ENCODE results near the gene SHISA6.

Gene SHISA6

DNA sequence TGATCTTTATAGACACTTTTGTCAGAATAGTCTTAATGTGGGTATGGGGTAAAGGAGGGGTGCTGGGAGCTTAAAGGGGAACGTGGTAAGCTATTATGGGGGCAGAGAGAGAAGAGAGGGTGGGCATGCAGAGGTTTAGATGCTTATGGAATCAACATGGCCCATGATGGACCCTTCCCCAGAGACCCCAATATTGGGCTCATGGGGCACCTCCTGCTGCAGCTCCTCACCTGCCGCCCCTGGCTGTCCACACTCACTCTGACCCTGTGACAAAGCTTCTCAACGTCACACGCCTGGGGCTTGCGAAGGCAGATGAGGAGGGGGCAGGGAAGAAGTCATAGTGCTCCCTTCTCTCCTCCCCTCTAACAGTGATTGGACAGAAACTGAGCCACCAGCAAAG lies 95.3 kb downstream of the SHISA6 start:
- no peak for DNase-seq (ENCODE audit: low read depth, low spot score)
- H3K27ac ChIP-seq, result no peak overlapping the region

DNA sequence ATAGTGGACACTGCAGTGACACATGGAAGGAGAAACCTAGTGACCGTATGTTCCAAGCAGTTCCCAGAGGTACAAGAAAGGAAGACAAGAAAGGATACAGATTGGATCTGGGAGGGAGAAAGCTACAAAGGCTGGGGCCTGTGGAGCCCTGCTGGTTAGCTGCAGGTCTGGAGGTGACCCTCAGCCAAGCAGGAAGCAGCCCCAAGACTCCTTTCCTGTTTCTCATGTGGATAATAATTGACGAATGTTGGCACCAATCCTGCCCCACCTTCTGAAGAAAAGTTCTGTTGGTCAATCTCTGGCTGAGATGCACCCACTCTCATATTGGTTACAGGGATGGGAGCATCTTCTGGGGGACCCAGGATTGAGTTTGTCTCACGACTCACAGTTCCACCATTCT lies 99.8 kb downstream of the SHISA6 start:
- no peak overlapping the region for H3K27ac ChIP-seq
- no peak for DNase-seq (ENCODE audit: low read depth, low spot score)

DNA sequence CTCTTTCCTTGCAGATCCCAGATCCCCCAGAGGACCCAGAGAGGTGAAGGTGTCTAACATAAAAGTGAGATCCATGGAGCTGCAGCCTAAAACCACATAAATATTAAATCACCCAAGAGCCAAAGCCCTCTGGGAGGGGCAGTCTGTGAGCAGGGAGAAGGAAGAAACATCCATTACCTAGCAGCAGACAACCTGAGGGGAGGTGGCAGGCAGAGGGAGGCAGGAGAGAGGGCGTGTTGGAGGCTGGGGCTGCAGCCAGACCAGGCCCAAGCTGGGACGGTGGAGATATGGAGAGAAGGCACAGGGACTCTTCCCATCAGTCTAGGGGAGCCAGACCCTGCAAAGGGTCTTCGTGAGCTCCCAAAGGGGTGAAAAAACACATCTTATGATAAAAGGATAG lies 101.1 kb downstream of the SHISA6 start:
- H3K27ac ChIP-seq, result no peak overlapping the region
- DNase-seq (ENCODE audit: low read depth, low spot score), result no peak

DNA sequence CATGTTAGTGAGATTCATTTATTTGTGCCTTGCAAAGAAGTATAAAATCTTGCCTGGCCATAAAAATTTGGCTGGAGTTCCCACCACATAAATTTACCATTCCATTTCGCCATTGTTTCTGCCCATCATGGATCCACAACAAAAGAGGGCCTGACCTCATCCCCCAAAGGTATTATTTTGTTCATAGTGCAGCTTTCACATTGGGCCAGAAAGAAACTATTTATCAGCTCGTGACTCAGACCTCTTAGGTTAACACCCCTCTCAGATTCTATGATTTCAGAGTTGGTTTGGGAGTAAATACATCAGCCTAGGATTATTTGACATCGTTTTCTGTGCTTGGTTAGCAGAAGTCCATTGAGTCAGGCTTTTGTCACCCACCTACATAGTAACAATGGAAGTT lies 108.1 kb downstream of the SHISA6 start:
- no peak overlapping the region for H3K27ac ChIP-seq
- DNase-seq (ENCODE audit: low read depth, low spot score), result no peak

DNA sequence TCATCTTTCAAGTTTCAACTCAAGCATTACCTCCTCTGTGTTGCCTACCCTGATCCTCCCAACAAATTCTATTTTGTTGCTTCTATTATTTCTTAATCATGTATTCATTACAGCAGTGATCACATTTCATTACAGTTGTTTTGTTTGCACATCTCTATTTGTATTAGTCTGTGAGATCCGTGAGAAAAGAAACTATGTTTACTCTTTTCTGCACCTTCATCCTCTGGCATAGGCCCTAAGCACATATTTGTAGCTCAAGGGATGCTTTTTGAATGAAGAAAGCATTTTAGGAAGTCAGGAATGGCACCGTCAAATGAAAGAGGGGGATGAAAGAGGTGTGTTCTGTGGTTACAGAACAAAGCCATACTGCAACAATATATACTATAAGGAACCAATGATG lies 110.5 kb downstream of the SHISA6 start:
- DNase-seq (ENCODE audit: low read depth, low spot score), result no peak
- H3K27ac ChIP-seq, result no peak overlapping the region

DNA sequence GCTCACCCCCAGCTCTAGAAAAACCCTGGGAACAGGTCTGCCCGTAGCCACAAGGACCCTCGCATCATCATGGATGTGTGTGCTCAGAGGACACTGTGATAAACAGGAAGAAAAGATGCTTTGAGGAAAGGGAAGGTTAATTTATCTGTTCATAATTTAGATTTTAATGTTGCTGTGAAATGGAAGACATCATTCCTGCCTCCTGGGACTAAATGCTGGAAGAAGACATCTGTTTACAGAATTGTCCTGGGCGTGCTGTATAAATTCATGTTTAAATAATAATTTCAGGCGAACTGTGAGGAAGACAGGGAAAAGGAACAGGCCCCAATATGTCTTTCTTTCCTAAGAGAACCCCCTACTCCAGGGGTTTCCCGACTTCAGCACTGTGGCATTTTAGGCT lies 112.6 kb downstream of the SHISA6 start:
- H3K27ac ChIP-seq, result no peak overlapping the region
- no peak for DNase-seq (ENCODE audit: low read depth, low spot score)

DNA sequence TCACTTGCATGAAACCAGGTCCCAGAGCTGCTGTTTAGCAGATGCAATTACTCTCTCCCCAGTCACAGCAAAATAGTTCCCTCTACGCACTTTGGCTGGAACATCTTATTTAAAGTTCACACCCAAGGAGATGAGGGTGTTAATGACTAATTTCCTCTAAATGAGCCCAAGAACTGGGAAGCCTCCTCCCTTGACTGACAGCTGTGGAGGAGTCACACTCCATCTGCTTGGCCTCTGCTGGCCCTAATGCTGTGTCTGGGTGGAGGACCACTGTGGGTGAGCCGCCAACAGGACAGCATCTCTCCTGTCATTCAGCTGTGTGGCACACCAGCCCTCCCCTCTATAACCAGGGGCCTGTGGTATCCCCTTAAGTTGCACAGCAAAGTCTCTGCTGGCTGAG lies 115.4 kb downstream of the SHISA6 start:
- no peak for DNase-seq (ENCODE audit: low read depth, low spot score)
- H3K27ac ChIP-seq, result no peak overlapping the region

DNA sequence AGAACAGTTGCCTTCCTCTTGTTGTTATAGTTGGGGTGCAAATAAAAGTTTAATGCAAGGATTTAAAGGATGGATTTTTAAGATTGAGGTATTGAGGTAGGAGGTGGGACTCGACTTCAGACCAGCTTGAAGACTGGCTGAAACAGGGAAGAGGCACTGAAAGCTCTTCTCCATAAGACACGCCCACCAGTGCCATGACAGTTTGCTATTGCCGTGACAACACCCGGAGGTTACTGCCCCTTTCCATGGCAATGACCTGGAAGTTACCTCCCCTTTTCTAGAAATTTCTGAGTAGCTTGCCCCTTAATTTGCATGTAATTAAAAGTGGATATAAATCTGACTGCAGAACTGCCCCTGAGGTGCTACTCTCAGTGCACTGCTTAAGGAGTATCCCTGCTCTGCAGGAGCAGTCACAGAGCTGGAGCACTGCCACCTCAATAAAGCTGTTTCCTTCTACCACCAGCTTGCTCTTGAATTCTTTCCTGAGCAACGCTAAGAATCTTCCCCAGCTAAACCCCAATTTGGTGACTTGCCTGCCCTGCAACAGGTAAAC lies 122.6 kb downstream of the SHISA6 start:
- DNase-seq (ENCODE audit: low read depth, low spot score), result no peak
- no peak overlapping the region for H3K27ac ChIP-seq

DNA sequence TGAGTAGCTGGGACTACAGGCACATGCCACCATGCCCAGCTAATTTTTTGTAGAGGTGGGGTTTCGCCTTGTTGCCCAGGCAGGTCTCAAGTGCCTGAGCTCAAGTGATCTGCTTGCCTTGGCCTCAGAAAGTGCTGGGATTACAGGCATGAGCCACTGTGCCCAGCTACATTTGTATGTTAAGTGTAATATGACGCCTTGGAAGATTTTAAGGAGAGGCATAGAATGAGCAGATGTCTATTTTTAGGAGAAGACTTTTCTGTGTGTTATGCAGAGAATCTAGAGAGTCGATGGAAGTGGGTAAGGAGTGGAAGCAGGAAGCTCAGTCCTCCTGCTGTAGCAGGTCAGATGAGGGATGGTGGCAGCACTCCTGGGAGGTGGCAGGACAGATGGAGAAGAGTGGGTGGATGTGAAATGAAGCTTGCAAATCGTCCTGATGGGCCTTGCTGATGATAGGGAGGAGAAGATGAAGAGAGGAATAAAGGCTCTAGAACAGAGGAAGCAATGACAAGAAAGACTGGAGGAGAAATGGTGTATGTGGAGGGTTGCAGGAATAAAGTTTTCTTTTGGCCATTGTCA lies 125.3 kb downstream of the SHISA6 start:
- DNase-seq (ENCODE audit: low read depth, low spot score), result no peak
- H3K27ac ChIP-seq, result no peak overlapping the region

DNA sequence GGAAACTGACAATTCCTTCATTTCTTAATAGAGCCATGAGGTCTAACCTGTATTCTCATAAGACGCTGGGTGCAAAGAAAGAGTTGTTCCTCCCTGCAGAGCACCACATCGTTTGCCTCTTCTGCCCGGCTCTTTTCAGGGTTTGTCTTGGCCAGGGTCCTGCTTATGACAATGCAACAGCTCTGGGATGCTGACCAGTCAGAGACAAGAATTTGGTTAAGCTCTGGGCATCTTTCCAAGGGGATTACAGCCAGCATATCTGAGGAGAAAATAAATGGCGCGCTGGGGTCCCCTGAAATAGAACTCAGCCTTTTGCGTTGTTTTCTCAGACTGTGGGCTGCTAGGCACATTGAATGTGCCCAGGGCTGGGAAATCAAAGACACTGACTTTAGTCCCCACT lies 128.6 kb downstream of the SHISA6 start:
- H3K27ac ChIP-seq, result no peak overlapping the region
- no peak for DNase-seq (ENCODE audit: low read depth, low spot score)

DNA sequence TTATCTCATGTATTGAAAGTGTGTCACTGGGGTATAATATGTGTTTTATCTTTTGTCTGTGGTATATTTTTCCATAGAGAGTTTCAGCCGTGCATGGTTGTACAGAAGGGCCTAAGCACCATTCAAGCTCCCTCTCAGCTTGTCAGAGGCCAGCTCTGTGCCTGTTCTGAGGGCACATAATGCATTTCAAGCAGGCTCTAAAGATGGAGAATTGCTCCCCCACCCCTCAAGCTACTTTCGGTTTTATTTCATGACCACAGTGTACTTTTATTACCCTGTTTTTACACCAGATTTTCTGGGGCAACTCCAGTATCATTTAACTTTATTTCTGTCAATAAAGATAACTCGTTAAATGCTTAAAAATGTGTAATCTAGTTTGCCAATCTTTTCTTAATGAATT lies 131.7 kb downstream of the SHISA6 start:
- H3K27ac ChIP-seq, result no peak overlapping the region
- no peak for DNase-seq (ENCODE audit: low read depth, low spot score)

DNA sequence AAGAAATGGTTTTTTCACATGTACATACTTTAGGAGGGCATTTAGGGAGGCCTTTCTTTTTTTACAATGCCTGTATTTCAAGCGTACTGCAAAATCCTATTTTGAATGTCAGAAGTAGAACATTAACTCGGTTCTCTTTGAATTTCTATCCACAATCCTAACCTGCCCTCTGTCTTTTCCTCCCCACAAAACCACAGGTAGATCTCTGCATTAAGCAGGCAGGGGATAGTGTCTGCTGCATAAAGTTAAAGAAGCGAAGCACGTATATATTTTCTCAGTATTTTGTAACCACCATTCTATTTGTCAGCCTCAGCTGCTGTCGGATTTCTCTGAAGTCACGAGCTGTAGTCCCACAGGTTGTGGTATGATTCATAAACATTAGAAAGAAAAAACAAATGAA lies 137.5 kb downstream of the SHISA6 start:
- no peak for DNase-seq (ENCODE audit: low read depth, low spot score)
- H3K27ac ChIP-seq, result no peak overlapping the region

DNA sequence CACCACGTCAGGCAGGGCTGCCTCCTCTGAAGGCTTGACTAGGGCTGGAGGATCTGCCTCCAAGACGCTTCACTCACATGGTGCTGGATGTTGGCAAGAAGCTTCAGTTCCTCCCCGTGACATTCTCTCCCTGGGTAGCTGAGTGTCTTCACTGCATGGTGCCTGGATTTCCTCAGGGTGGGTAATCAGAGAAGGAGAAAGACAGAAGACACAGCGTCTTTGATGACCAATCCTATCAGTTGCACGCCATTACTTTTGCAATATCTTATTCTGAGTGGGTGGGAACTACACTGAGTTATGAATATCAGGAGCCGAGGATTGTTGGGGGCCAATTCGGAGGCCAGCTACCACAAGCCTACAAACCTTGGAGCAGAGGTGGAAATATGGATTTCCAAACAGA lies 139.7 kb downstream of the SHISA6 start:
- H3K27ac ChIP-seq, result no peak overlapping the region
- no peak for DNase-seq (ENCODE audit: low read depth, low spot score)

DNA sequence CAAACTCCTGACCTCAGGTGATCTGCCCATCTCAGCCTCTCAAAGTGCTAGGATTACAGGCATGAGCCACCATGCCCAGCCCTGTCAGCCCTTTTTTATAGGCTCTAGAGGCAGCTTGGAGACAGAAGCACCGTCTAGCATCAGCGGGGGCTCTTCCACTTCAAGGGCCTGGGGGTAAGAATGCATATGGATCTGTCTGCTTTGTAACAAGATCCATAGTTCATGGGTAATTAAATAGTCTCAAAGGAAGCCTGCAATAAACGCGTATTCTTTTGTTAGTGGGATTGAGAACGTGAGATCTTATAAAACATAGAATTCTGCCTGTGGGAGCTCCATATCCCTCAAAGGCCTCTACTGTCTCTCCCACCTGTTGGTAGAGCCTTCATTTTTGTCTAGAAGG lies 142.1 kb downstream of the SHISA6 start:
- no peak for DNase-seq (ENCODE audit: low read depth, low spot score)

DNA sequence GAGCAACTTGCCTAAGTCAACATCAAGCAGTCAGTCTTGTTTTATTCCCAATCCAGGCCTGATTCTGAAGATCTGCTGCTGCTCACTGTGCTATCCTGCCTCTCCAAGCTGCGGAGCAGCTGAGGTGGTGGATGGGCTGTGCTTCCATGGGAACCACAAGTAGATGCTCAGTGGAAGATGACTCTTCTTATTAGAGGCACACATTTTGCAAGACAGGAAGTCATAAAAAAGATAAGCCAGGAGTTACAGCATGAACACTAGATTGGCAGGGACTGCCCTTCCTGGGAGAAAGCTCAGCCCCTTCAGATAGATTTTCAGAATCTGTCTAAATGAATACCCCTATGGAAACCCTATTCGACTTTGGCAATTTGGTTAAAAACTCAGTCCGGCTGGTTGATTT lies 143.1 kb downstream of the SHISA6 start:
- no peak overlapping the region for H3K27ac ChIP-seq

More for the DNA sequence above, 142.1 kb downstream of the SHISA6 start:
- no peak overlapping the region for H3K27ac ChIP-seq

DNA sequence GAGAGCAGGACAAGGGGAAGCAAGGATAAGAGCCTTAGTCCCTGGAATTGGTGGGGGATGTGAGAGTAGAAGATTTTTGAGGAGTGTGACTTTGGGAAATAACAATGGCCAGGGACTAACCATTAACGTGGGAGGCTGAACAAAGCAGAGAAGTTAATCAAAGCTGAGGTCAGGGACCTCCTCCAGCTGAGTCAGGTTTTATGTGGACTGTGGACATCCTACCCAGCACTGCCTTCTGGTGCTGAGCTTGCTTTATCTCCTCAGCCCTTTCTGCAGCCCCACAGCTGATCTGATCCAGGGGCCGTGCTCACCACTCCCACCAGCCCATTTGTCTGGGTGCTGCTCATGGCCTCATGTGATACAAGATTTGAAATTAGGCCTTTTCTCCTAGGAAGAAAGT lies 146.6 kb downstream of the SHISA6 start:
- H3K27ac ChIP-seq, result no peak overlapping the region
- no peak for DNase-seq (ENCODE audit: low read depth, low spot score)

More for the DNA sequence above, 143.1 kb downstream of the SHISA6 start:
- no peak for DNase-seq (ENCODE audit: low read depth, low spot score)

DNA sequence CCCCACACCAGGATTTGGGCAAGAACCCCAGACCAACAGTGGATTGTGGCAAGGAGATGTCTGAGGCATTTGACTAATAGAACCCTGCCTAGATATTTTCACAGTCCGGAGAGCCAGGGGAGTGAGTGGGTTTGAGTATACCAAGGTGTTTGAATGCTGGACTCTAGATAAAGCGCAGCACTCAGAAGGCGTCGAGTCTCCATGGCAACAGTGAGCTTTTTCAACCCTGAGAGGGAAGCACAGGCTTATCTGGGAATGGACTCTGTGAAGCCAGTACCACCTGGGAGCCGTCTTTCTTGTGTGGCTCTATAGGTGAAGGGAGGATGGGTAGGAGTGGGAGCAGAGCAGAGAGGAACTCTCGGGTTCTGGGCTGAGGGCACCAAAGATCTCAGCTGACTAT lies 147.0 kb downstream of the SHISA6 start:
- no peak overlapping the region for H3K27ac ChIP-seq
- DNase-seq (ENCODE audit: low read depth, low spot score), result no peak

DNA sequence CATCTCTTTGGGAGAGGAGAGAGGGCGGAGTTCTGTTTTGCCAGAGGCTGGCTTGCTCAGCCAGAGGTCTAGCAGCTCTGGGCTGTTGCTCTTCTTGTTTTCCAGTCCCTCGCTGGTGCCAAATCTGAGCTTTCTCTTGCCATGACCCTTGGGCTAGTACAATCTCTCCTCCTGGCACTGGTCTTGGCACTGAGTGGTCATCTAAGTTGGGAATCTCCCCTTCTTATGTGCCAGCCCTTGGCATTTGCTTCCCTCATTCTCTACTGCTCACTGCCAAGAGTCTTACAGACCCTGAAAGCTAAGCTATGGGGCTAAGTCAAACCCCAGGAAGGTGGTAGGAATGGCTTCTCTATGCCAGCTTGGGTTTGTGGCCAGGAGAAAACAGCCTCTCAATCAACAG lies 148.6 kb downstream of the SHISA6 start:
- no peak for DNase-seq (ENCODE audit: low read depth, low spot score)
- H3K27ac ChIP-seq, result no peak overlapping the region

DNA sequence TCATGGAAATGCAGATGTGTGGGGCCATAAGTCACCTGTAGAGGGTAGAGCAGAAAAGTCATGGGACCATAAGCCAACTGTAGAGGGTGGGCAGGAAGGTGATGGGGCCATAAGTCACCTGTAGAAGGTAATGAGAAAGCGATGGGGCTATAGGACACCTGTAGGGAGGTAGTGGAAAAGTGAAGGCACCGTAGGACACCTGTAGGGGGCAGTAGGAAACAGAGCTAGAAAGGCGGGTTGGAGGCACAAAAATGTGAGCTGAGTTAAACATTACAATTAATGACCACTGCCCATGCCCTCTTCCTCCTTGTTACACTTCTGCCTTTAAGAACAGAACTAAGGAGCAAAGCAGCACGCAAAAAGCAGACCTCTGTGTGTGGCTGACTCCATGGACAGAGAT lies 150.1 kb downstream of the SHISA6 start:
- H3K27ac ChIP-seq, result no peak overlapping the region
- DNase-seq (ENCODE audit: low read depth, low spot score), result no peak

DNA sequence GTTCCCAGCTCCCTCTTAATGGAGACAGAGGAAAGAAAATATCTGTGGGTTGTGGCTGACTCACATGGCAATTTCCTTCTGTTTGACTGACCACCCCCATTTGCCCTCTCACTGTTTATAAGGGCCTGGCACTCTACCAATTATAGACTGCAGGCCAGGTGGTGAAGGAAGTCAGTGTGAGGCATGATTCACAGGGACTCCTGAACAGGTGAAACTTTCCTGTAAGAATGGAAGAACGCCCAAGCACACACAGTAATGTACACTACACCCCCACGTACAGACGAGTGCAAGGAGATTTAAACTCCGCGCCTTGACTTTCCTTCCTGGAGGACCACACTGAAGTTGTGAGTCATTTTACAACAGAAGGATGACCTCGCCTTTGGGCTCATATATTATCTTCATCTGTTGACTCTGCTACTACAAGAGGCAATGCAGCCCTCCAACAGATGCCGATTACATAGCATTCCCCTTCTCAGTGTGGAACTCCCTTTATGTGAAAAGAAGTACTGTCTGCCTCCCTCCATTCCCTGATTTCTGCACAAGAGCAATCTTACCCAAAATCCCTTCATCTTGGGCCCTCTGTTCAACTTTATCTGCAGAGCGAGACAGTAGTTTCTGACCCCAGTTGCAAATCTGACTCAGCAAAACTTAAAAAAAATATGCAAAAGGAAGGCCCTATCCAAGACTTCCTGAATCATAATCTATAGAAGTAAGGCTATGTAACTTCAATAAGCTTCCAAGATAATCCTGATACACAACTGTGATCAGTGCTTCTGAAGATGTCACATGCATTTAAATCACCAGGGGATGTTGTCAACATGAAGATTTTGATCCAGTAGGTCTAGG lies 163.6 kb downstream of the SHISA6 start:
- H3K27ac ChIP-seq, result no peak overlapping the region
- no peak for DNase-seq (ENCODE audit: low read depth, low spot score)

DNA sequence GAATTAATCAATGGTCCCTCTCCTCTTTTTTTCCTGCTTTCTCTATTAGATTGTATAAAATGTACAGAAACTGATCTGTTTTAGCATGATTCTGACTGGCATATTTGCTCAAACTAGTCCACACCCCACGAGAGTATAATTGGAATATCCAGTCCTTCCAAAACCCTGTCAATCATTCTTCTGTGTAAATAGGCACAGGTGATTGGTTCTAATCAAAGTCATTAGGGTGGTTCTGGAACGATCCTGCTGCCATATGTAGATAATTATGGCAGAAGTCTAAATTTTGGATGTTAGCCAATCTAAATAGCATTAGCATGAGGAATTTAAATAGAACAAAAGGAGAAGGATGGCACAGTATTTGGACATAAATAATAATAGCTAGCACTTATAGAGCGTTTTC lies 165.7 kb downstream of the SHISA6 start:
- no peak overlapping the region for H3K27ac ChIP-seq
- no peak for DNase-seq (ENCODE audit: low read depth, low spot score)

DNA sequence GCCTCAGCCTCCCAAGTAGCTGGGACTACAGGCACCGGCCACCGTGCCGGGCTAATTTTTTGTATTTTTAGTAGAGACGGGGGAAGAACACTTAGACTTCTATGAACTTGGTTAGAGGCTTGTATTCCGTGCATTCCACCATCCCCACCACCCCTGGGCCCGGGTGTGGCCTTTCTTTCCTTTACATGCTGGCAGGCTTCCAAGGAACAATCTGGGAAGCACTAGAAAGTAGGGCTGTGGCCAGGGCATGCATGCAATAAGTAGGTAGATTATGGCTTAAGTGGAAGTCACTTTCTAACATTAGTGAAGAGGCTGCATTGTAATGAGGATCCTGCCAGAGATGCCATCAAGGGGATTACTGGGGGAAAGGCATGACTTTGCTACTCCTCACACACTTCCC lies 171.6 kb downstream of the SHISA6 start:
- H3K27ac ChIP-seq, result no peak overlapping the region
- DNase-seq (ENCODE audit: low read depth, low spot score), result no peak
